ENCODE measurements around the gene CACNA1I. TPM values are rescaled to one million over a fixed set of nuclear protein-coding genes. Genes with fewer than 3 reads are reported as not detected.

The CACNA1I gene
- total RNA-seq, 1 experiment from 2014 or later, result 0.02 TPM

GRCh38 chr22:39689421-39689820 is 118.9 kb downstream of the CACNA1I start:
- intact Hi-C loops (cut with micrococcal nuclease), result no loop called here
- BruUV-seq (replicated peaks), result no TSS peak
- peaks cover 61% of the 10 kb centered on the region for H3K27me3 Mint-ChIP-seq (ENCODE audit: insufficient read depth, unreplicated experiment)
- ChIA-PET POLR2A (interaction anchor here (0.6 kb wide), 1 partner anchor 229 kb away, joined by 3 read pairs; no protein-coding TSS in a partner anchor), CTCF (interaction anchor here (0.6 kb wide), 1 partner anchor 869 kb away, joined by 3 read pairs; no protein-coding TSS in a partner anchor)
- H3K4me3 Mint-ChIP-seq (ENCODE audit: unreplicated experiment), result no peak overlapping the region
- no peaks in the 10 kb centered on the region for H3K9me3 Mint-ChIP-seq (ENCODE audit: unreplicated experiment)
- TF ChIP-seq, protein P1, sequence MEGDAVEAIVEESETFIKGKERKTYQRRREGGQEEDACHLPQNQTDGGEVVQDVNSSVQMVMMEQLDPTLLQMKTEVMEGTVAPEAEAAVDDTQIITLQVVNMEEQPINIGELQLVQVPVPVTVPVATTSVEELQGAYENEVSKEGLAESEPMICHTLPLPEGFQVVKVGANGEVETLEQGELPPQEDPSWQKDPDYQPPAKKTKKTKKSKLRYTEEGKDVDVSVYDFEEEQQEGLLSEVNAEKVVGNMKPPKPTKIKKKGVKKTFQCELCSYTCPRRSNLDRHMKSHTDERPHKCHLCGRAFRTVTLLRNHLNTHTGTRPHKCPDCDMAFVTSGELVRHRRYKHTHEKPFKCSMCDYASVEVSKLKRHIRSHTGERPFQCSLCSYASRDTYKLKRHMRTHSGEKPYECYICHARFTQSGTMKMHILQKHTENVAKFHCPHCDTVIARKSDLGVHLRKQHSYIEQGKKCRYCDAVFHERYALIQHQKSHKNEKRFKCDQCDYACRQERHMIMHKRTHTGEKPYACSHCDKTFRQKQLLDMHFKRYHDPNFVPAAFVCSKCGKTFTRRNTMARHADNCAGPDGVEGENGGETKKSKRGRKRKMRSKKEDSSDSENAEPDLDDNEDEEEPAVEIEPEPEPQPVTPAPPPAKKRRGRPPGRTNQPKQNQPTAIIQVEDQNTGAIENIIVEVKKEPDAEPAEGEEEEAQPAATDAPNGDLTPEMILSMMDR (IDR thresholded peaks at IDR 0.05; ENCODE audit: unreplicated experiment), result no peak
- H3K4me1 Mint-ChIP-seq (ENCODE audit: insufficient read depth, unreplicated experiment), result no peaks in the 10 kb centered on the region
- H3K36me3 Mint-ChIP-seq (ENCODE audit: insufficient read depth, unreplicated experiment), result no peaks in the 10 kb centered on the region
- no peak for DNase-seq (ENCODE audit: unreplicated experiment)
- no peak overlapping the region for H3K27ac Mint-ChIP-seq (ENCODE audit: low read depth, unreplicated experiment)

DNA sequence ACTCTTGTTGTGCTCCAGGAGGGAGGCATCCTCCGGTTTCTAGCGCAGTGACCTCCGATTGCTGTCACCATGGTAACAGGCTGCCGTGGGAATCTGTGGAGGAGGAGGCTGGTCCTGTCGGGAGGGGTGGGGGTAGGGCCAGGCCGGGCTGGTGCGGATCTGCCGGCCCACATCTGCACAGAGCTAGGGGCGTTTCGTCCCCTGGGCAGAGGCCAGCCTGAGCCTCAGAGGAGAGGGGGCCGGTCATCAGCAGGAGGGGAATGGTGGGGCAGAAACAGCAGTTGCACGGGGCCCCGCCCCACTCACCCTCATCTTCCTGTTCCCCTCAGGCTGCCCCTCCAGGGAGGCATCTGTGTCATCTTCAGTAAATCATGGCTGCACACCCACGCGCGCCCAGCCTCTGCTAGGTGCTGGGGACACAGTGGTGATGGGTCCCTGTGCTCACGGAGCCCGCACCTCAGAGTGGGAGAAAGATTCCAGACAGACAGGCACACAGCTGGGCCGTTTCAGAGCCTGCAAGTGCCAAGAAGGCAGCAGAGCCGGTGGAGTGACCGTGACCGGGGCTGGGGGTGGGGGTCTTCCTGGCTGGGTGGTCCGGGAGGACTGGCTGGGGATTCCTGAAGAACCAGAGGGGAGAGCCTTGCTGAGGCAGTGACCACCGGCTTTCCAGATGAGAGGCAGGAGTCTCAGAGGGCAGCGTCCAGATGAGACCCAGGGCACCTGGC is 120.5 kb downstream of the CACNA1I start:
- no peaks in the 10 kb centered on the region for H3K9me3 Mint-ChIP-seq (ENCODE audit: unreplicated experiment)
- CTCF ChIA-PET, result no interaction called here
- H3K4me1 Mint-ChIP-seq (ENCODE audit: insufficient read depth, unreplicated experiment), result no peaks in the 10 kb centered on the region
- peaks cover 75% of the 10 kb centered on the region for H3K27me3 Mint-ChIP-seq (ENCODE audit: insufficient read depth, unreplicated experiment)
- DNase-seq (ENCODE audit: unreplicated experiment), result no peak
- TF ChIP-seq, protein P1 (IDR thresholded peaks at IDR 0.05; ENCODE audit: unreplicated experiment), result no peak
- H3K36me3 Mint-ChIP-seq (ENCODE audit: insufficient read depth, unreplicated experiment), result no peaks in the 10 kb centered on the region
- no TSS peak for BruUV-seq (replicated peaks)
- H3K27ac Mint-ChIP-seq (ENCODE audit: low read depth, unreplicated experiment), result no peak overlapping the region
- no peak overlapping the region for H3K4me3 Mint-ChIP-seq (ENCODE audit: unreplicated experiment)
- intact Hi-C loops (cut with micrococcal nuclease), result no loop called here
- POLR2A ChIA-PET, result no interaction called here

DNA sequence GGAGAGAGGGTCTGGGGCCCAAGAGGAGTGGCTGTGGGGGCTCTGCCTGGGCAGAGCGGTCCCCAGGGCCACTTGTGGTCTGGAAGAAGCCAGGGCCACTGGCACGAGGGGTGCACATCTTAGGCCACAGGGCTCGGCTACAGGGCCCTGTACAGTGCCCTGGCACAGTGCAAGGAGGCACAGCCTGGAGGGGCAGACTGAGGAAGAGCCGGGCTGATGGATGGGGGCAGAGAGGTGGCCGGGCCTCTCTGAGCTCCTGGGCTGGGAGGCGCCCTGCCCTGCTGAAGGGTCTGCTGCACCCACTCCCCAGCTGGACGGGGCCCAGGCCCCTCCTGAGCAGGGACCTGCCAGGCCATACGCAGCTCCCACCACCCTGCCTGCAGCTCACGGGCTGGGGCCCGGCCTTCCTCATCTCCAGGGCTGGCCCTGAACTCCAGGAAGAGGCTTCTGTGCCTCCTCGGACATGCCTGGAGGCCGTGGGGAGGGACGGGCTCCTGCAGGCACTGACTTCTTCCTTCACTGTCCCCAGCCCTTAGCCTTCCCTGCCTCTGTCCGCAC is 123.5 kb downstream of the CACNA1I start:
- TF ChIP-seq, protein P1 (IDR thresholded peaks at IDR 0.05; ENCODE audit: unreplicated experiment), result no peak
- no peaks in the 10 kb centered on the region for H3K9me3 Mint-ChIP-seq (ENCODE audit: unreplicated experiment)
- DNase-seq (ENCODE audit: unreplicated experiment), result no peak
- no TSS peak for BruUV-seq (replicated peaks)
- no peaks in the 10 kb centered on the region for H3K4me1 Mint-ChIP-seq (ENCODE audit: insufficient read depth, unreplicated experiment)
- H3K36me3 Mint-ChIP-seq (ENCODE audit: insufficient read depth, unreplicated experiment), result no peaks in the 10 kb centered on the region
- ChIA-PET POLR2A (no interaction called here), CTCF (no interaction called here)
- H3K27ac Mint-ChIP-seq (ENCODE audit: low read depth, unreplicated experiment), result no peak overlapping the region
- H3K4me3 Mint-ChIP-seq (ENCODE audit: unreplicated experiment), result no peak overlapping the region
- peaks cover 68% of the 10 kb centered on the region for H3K27me3 Mint-ChIP-seq (ENCODE audit: insufficient read depth, unreplicated experiment)
- intact Hi-C loops (cut with micrococcal nuclease), result no loop called here

GRCh38 chr22:39697790-39698430 is 127.4 kb downstream of the CACNA1I start:
- TF ChIP-seq, protein P1 (IDR thresholded peaks at IDR 0.05; ENCODE audit: unreplicated experiment), result no peak
- H3K27me3 Mint-ChIP-seq (ENCODE audit: insufficient read depth, unreplicated experiment), result peaks cover 60% of the 10 kb centered on the region
- H3K9me3 Mint-ChIP-seq (ENCODE audit: unreplicated experiment), result no peaks in the 10 kb centered on the region
- intact Hi-C loops (cut with micrococcal nuclease), result no loop called here
- no peaks in the 10 kb centered on the region for H3K36me3 Mint-ChIP-seq (ENCODE audit: insufficient read depth, unreplicated experiment)
- CTCF ChIA-PET, result no interaction called here
- H3K4me1 Mint-ChIP-seq (ENCODE audit: insufficient read depth, unreplicated experiment), result no peaks in the 10 kb centered on the region
- POLR2A ChIA-PET, result no interaction called here
- H3K27ac Mint-ChIP-seq (ENCODE audit: low read depth, unreplicated experiment), result no peak overlapping the region
- BruUV-seq (replicated peaks), result no TSS peak
- no peak overlapping the region for H3K4me3 Mint-ChIP-seq (ENCODE audit: unreplicated experiment)
- DNase-seq (ENCODE audit: unreplicated experiment), result no peak

Data from MCF 10A (cell line).